ENCODE results near the gene MEG3. TPM values are rescaled to one million over a fixed set of nuclear protein-coding genes. Genes with fewer than 3 reads are reported as not detected.

The MEG3 gene
- total RNA-seq, 1 experiment from 2014 or later = 338 TPM

GRCh38 chr14:100804558-100805309 is 21.2 kb upstream of the MEG3 start:
- H3K4me3 Mint-ChIP-seq = peak overlapping the region; percentile 20; the same call in 1 of the 2 replicates
- CTCF ChIA-PET = interaction anchor here (0.7 to 2.2 kb wide), 9 partner anchors 16 to 421 kb away, joined by 3 to 11 read pairs (median 4); no protein-coding TSS in a partner anchor
- peak overlapping the region; percentile 78 for H3K27ac Mint-ChIP-seq

DNA sequence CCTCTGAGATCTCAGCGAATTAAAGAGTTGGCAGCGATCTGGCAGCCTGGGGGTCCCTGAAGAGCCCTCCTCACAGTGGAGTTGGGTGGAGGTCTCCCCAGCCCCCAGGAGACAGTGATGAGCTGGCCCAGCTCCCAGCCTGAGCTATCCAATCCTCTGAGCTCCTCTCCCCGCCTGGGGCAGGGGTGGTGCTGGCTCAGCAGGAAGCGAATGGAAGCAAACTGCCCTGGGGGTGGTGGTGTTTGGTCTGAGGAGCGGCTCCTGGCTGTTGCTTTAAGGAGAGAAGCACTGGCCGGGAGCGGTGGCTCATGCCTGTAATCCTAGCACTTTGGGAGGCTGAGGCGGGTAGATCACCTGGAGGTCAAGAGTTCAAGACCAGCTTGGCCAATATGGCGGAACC is 19.5 kb upstream of the MEG3 start:
- ChIA-PET CTCF (no interaction called here), POLR2A (no interaction called here)
- Mint-ChIP-seq H3K36me3 (peaks cover 37% of the 10 kb centered on the region), H3K4me3 (no peak overlapping the region), H3K9me3 (peaks cover 27% of the 10 kb centered on the region), H3K4me1 (peaks cover 46% of the 10 kb centered on the region), H3K27ac (no peak overlapping the region), H3K27me3 (ENCODE audit: low read depth) (peaks cover 14% of the 10 kb centered on the region)
- TF ChIP-seq FOXK1 (CRISPR knock-in tag; IDR thresholded peaks at IDR 0.05) (no peak), JAZF1 (CRISPR knock-in tag; IDR thresholded peaks at IDR 0.05) (no peak), RELA (CRISPR knock-in tag; IDR thresholded peaks at IDR 0.05; ENCODE audit: borderline replicate concordance) (no peak), ZNF532 (CRISPR knock-in tag; IDR thresholded peaks at IDR 0.05; ENCODE audit: borderline replicate concordance) (no peak)
- TF ChIP-seq, protein P1, sequence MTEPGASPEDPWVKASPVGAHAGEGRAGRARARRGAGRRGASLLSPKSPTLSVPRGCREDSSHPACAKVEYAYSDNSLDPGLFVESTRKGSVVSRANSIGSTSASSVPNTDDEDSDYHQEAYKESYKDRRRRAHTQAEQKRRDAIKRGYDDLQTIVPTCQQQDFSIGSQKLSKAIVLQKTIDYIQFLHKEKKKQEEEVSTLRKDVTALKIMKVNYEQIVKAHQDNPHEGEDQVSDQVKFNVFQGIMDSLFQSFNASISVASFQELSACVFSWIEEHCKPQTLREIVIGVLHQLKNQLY (CRISPR knock-in tag; IDR thresholded peaks at IDR 0.05) = no peak
- TF ChIP-seq, protein P2, sequence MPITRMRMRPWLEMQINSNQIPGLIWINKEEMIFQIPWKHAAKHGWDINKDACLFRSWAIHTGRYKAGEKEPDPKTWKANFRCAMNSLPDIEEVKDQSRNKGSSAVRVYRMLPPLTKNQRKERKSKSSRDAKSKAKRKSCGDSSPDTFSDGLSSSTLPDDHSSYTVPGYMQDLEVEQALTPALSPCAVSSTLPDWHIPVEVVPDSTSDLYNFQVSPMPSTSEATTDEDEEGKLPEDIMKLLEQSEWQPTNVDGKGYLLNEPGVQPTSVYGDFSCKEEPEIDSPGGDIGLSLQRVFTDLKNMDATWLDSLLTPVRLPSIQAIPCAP (CRISPR knock-in tag; IDR thresholded peaks at IDR 0.05) = no peak
- ATAC-seq = no peak
- no peak for DNase-seq (ENCODE audit: low spot score)

More at GRCh38 chr14:100804558-100805309, 21.2 kb upstream of the MEG3 start:
- Mint-ChIP-seq H3K27me3 (ENCODE audit: low read depth) (peaks cover 14% of the 10 kb centered on the region), H3K9me3 (peaks cover 22% of the 10 kb centered on the region), H3K4me1 (peaks cover 54% of the 10 kb centered on the region), H3K36me3 (peaks cover 22% of the 10 kb centered on the region)
- peak; percentile 77 for ATAC-seq
- TF ChIP-seq, protein P3, sequence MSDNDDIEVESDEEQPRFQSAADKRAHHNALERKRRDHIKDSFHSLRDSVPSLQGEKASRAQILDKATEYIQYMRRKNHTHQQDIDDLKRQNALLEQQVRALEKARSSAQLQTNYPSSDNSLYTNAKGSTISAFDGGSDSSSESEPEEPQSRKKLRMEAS (CRISPR knock-in tag; IDR thresholded peaks at IDR 0.05) = no peak
- TF ChIP-seq, protein P4, sequence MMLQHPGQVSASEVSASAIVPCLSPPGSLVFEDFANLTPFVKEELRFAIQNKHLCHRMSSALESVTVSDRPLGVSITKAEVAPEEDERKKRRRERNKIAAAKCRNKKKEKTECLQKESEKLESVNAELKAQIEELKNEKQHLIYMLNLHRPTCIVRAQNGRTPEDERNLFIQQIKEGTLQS (CRISPR knock-in tag; conservative IDR thresholded peaks at IDR 0.05) = no peak
- no peak for TF ChIP-seq ZNF317 (CRISPR knock-in tag; IDR thresholded peaks at IDR 0.05; ENCODE audit: borderline replicate concordance, low read depth)
- TF ChIP-seq, protein P1 (CRISPR knock-in tag; IDR thresholded peaks at IDR 0.05) = no peak
- peak; percentile 82 for TF ChIP-seq ZNF423 (CRISPR knock-in tag; IDR thresholded peaks at IDR 0.05)
- TF ChIP-seq ARID4B (CRISPR knock-in tag; IDR thresholded peaks at IDR 0.05; ENCODE audit: borderline replicate concordance) = no peak
- POLR2A ChIA-PET = interaction anchor here (1.2 to 1.5 kb wide), 2 partner anchors 22 to 24 kb away, joined by 4 read pairs; partner anchors contain the start of gene MEG3
- no peak for DNase-seq (ENCODE audit: low spot score)
